Measurements from ENCODE around the gene SYPL1.

SYPL1 gene

DNA sequence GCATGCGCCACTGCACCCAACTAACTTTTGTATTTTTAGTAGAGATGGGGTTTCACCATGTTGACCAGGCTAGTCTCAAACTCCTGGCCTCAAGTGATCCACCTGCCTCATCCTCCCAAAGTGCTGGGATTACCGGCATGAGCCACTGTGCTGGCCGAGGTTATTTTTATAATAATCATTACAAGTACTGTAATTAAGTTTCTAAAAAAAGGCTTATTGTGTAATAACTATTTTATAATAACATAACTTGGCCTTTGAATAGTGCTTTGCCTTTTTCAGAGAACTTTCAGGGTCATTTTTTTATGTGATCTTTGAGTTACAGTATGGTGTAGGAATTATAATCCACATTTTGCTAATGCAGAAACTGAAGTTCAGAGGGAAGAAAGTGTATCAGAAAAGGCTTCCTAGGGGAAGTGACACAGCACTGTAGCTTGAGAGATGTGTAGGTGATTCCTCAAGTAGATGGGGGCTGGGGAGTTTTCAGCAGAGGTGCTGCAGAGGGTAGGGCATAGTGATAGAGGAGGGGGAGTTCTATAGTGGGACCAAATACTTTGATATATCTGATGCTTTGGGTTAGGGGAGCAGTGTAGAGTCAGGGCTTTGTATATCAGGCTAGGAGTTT lies 9.2 kb upstream of the SYPL1 start:
- DNase-seq (ENCODE audit: low spot score): no peak

DNA sequence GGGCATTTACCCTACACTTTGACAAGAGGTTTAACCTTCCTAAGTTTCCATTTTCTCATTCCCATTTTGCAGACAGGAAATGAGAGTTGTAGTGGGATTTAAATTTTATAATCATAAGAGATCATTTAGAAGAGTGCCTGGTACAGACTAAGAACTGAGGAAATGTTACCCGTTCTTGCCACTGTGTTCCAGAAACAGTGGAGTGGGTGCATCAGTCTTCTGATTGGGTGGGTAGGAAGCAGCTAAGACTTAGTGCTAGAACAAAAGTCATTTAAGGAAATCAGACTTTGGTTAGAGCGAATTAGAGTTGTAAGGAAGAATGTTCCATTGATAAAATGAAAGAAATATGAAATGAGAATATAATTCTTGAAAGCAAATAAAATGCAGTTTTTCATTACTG lies 8.4 kb upstream of the SYPL1 start:
- DNase-seq (ENCODE audit: low spot score): no peak

DNA sequence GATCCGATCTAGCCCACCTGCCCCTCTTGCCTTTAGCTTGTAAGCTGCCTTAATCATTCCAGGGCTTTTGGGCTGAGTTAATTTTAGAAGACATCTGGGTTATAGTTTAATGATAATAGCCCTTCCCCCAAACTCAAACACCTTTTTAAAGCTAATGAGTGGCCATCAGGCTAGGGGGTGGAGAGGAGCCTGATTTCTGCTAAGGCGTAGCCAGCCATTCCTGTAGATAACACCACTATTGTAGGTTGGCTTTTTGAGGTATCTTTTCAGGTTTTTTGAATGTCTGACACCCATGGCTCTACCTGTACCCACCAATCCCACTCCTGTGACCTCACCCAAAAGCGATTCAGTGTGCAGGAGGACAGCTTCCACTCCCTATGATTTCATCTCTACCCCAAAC lies 7.6 kb upstream of the SYPL1 start:
- DNase-seq (ENCODE audit: low spot score): no peak

DNA sequence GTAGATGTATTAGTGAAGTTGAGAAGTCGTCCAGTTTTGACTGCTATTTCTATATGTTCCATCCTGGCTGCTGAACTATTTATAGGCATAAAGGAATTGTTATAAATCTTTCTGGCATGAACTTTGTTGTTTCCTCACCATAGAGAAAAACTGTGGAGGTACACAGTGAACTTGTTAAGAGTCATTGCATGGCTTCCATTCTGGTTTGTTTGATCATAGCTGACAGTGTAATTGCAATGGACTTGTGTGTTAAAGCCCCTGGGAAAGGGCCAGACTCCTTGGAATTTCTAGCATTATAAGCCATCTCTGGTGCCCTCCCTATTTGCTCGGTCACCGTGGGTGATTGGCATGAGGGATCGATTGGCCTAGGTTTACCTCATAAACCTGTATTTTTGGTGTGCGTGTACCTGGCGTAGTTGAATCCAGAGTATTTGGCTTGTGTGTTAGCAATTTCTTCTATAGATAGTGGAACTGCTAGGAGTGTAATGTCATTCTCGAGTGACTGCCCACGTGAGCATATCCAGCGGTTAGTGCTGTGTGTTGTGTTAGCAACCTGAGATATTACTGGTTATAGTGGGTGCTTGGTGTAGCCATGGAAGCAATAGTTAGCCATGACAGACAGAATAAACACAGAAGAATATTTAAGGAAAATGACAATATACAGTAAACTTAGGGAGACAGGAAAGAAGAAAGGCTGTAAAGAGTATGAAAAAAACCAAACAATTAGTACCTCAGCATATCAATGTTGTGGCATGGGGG lies 5.9 kb upstream of the SYPL1 start:
- no peak for DNase-seq (ENCODE audit: low spot score)

DNA sequence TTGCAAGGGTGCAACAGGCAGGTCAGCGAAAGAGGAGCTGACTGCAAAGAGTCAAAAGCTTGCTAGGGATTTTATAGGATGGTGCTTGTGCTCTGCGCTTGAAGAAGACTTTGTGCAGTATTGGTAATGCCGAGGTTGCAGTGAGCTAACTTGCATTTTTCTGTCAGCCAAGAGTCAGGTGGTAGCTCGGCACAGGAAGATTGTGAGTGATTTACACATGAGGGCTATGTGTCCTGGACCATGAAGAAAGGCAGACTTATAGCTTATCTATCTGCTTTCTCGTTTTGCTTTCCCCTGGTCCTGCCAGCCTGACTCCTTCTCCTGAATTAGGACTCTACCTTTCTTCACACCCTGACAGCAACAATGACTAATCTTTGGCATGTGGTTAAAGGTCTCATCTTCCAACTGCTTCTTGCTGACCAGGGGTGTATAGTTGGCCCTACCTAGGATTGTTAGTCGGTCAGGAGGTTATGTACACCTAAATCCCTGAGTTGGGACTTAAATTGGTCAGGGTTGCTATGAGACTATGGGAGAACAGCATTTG lies 4.1 kb upstream of the SYPL1 start:
- DNase-seq (ENCODE audit: low spot score): peak; percentile 48

DNA sequence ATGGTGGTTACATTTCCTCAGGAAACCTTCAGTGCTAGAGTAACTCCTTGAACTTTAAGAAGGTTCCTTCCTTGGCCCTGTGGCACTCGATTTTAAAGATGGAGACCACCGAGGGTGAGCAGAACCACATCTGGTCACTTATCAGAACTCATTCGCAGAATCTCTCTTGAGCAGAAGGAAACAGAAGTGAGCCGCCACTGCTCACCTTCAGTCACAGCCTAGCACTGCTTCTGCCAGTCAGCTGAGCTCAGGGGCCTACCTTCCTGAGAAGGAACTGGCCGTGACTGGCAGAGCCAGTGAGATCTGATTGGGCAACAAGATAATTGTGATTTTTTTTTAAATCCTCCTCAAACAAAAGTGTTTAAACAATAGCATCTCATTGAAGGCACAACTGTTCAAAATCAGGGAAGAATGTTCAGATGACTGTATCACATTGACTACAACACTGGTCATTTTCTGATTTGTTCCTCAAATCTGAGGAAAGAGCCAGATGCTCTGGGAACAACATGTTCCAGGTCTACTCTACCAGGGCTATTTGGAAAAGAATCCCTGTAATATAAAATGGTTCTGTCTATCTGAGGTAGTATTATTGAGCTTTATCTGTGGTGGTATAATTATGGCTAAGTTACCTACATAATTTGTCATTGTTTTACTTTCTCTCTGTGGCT lies 2.7 kb upstream of the SYPL1 start:
- no peak for DNase-seq (ENCODE audit: low spot score)

DNA sequence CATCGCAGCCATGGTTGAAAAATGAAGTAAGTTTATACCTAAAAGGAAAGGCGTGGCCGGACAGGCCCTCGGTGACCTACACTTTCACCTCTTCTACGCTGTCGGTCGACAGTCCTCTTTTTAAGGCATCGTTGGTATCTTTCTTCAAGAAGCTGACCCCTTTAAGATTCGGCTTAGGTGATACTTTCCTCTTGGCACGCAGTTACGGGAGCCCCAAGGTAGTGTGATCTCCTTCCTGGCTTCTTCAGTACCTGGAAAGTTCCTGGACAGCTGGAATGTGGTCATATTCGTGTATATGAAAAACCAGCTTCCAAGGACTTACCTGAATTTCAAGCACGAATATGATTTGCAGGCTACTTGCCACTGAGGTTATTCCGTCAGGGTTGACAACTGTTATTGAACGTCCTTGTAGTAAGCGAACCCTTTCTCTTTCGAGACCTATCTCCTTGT lies 885 bp upstream of the SYPL1 start:
- no peak for DNase-seq (ENCODE audit: low spot score)

DNA sequence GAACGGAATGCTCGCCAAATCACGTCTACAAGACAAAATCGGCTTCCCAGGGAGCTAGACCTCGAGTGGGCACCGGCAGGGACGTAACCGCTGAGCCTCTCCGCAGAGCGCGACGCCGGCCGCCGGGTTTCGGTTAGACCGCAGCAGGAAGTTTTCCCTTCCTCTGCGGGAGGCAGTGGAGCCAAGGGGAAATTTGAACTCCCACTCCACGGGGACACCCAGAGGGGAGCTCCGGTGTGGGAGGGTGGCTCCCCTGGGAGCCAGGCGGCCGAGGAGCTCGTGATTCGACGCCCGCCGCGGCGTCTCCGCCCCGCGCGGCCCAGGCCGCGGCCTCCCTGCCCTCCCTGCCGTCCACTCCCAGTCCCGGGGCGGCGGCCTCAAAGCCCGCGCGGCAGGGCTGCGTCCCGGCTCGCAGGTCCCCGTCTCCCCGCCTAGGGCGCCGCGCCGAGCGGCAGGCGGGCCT lies 426 bp downstream of the SYPL1 start:
- DNase-seq (ENCODE audit: low spot score): no peak

DNA sequence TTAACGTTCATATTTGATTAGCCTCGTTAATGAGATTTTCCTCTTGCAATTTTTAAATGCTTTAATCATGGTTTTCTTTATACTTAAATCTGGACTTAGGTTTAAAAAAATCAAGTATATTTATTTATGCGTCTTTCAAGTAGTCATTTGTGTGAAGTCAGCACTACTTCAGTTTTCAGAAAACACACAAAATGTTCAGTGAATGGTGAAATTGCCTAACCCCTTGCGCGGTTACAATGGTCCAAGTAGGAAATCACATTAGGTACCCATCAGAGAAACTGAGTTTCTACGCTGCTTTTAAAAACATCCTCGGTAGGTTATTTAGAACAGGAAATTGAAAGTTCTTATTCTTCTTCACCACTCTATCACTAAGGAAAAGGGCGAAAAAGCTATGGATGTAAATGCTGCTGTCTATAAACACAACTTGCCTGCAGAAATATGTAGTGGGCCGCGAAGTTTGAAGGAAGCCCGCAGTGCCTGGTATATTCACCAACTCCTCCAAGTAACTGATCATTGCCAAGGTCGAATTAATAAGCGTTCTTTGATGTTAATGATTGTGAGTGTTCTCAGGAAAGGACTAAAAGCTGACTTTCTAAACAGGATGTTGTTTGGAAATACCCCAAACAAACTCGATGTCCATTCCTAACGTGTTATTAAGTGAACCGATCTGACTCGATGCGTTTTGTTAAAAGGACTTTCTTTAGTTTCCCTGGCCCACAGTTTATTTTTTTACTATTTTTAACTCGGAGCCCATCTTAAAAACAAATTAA lies 1.0 kb downstream of the SYPL1 start:
- peak; percentile 11 for DNase-seq (ENCODE audit: low spot score)

DNA sequence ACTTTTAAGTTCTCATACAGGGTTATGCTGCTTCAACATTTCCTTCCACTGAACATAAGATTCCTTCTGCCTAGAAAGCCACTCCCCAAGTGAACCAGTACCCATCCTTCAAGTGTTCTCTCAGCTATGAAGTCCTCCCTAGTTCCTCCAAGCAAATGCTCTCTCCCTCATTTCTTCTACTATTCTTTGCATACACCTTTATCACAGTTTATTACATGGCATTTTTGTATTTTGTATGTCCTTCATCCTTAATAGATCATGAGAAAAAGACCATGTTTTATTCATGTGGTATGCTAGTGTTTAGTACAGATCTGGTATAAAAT lies 1.9 kb downstream of the SYPL1 start:
- peak; percentile 36 for DNase-seq (ENCODE audit: low spot score)

DNA sequence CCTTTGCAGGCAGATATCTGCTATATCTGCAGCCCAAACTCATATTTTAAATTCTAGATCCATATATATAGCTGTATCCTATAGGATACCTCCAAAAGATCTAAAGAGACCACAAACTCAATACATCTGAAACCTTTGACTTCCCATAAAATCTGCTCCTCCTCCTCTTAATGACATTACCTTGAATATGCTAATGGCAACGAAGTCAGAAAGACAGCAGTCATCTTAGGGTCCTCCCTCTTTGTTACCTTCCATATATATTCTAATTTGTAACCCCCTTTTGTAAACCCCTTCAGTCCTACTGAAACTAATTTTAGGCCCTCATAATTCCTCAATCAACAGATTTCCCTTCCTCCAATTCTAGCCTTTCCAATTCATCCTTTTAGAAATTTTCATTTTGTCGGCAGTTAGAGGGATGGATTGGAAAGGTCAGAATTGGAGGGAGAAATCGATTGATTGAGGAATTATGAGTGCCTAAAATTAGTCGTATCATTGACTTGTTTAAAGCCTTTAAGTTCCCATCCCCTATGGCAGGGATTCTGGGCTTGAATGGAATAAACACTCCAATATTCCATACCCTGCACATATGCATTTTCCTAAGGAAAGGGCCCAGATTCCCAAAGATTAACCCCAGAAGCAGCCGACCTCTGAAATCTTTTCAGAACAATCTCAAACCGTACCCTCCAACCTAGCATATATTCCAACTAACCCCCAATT lies 2.4 kb downstream of the SYPL1 start:
- no peak for DNase-seq (ENCODE audit: low spot score)

DNA sequence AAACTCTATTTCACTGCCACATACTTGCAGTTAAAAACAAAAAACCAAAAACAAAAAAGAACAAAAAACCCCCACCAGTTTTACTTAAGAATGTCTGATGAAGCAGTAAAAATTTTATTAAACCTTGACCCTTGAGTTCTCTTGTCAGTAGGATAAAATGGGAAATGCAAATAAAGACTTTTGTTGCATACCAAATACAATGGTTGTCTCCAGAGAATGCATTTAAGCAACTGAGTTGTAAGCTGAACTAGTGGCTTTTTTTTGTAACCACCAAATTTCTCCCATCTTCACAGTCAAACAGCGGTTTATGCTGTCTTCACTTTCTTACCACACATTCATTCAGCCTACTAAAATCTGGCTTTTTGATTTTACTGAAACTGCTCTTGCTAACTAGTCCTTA lies 3.1 kb downstream of the SYPL1 start:
- no peak for DNase-seq (ENCODE audit: low spot score)

DNA sequence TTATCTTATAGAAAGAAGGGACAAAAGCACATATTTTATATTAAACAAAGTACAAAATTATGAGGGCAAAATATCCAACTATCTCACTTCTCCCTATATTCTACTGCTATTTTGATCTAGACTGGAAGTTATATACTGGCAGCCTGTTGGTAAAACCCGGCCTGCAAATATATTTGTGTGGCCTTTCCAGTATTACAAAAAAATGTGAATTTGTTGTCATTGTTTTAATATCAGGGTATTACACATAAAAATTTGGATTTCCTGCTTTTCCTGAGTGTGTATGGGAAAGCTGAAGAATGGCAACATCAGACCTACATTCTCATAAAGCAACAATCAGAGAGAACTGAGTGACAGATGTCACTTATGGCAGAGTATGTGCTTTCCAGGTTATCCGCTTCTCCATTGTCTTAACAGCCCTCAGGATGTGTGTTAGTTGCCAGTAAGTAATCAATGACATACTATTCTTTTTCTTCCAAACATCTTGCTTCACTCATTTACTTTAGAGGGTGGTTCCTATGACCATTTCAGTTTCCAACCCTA lies 7.3 kb downstream of the SYPL1 start:
- DNase-seq (ENCODE audit: low spot score): no peak

DNA sequence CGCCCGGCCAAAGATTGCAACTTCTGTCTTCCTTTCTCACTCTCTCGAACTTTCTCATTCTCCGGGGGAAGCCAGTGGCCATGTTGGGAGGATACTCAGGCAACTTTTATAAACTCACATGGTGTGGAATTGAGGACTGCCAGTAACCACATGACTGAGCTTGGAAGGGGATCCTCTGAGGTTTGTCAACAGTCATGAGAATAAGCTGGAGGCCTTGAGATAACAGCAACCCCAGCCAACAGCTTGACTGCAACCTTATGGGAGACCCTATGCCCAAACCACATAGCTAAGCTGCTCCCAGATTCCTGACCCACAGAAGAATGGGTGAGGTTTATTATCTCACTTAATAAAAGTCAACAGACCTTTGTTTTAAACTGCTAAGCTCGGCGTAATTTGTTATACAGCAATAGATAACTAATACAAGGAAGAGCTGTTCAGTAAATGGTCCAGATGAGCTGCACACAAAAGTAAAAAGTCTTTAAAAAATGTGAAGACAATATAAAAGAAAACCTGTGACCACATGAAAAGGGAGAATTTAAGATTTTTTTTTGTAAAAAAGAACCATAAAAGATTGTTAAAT lies 9.6 kb downstream of the SYPL1 start:
- DNase-seq (ENCODE audit: low spot score): no peak

DNA sequence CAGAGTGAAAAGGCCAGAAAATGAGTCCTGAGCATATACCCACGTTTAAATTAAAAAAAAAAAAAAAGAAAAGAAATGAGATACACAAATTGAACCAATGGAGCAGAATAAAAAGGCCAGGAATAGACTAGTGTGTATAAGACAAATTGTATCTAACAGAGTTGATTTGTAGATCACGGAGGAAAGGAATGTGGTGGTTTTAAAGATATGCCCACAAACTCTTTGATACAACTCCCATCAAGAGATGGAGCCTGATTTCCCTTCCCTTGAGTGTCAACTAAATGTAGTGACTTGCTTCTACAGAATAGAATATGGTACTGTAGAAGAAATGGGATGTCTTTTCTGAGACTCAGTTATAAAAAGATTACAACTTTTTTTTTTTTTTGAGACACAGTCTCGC lies 10.4 kb downstream of the SYPL1 start:
- no peak for DNase-seq (ENCODE audit: low spot score)

DNA sequence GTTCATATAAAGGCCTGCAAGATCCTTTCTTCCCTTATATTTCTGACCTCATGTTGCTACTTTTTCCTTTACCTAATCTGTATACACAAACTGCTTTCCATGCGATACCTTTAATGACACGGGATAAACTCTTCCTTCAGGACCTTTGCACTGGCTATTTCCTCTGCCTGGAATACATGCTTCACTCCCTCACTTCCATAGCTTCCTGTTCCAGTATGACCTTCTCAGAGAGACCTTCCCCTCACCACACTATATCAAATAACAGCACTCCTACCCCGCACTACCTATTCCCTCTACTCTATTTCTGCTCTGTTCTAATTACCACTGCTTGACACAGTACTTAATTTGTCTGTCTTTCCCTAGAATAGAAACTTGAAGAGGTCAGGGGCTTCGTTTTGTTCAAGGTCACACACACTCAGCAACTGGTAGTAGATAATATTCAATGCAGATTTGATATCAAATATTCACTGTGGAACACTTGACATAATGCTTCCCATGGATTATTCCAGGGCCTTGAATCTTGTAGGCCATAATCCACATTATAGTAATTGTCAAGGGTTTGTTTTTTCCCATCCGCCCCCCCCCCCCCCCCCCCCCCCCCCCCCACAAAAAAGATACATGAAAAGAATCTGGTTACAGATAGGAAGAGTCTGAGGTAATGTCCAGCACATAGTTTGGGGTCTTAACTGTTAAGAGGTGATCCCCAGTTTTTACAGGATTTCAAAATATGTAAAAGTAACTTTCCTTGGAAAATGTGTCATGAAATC lies 11.1 kb downstream of the SYPL1 start:
- no peak for DNase-seq (ENCODE audit: low spot score)

DNA sequence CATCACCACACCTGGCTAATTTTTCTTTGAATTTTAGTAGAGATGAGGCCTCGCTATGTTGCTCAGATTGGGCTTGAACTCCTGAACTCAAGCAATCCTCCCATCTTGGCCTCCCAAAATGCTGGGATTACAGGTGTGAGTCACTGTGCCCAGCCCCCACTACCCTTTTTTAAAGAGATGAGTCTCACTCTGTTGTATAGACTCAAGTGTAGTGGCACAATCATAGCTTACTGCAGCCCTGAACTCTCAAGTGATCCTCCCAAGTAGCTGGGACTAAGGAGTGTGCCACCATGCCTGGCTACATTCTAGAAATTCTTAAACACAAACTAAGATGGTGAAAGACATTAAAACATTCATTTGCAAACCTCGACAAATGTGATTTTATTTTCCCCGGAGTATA lies 12.6 kb downstream of the SYPL1 start:
- DNase-seq (ENCODE audit: low spot score): no peak

DNA sequence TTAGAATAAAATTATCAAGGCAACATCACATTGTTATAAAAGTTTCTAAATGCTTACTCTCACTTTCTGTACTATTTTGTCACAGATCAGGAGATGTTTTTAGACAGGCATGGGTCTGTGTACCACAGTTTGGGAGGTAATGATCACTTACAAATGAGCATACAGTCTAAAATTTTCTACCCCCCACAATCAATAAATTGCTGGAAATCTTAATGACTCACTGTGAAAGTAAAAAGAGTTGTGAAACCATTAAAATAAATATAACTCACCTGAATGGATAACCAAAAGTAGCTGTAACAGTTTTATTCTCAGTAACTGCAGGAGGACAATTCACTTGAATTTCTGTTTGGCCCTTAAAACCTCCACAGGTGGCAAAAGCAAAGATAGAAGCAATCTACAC lies 13.2 kb downstream of the SYPL1 start:
- DNase-seq (ENCODE audit: low spot score): no peak

DNA sequence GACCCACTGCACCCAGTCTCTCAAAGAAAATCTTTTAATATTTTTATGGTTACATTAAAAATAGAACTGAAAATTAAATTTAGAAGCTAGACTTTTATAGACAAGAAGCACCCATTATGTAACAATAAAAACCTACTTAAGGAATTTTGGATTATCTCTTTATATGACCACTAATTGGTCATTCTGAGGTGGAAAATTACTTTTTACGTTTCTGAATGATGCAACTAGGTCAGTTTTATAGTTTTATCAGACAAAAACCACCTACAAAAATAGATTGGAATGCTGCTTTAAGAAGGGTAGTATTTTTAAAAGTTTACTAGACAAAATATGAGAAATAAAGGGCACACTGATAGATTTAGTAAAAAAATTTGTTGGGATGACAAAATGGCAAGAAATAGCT lies 16.5 kb downstream of the SYPL1 start:
- no peak for DNase-seq (ENCODE audit: low spot score)

DNA sequence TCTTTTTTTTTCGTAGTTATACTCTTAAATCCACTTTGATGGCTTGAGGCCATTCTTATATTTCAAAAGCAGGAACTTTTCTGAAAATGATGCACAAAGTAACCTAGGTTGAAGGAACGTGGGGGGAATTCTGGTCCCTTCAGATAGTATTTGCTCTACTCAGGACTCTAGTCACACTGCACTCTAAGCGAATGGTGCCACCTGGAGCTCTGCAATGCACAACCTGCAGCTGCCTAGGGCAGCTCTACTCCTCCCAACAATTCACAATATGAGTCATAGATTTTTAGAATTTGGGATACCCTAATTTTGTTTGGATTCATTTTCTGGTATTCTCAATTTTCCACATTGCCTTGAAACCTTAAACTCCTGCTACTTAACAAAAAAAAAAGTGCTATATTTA lies 17.3 kb downstream of the SYPL1 start:
- DNase-seq (ENCODE audit: low spot score): no peak

Measured in kidney tubule cell (primary cell).